ENCODE results near the gene CLPTM1L.

The CLPTM1L gene

DNA sequence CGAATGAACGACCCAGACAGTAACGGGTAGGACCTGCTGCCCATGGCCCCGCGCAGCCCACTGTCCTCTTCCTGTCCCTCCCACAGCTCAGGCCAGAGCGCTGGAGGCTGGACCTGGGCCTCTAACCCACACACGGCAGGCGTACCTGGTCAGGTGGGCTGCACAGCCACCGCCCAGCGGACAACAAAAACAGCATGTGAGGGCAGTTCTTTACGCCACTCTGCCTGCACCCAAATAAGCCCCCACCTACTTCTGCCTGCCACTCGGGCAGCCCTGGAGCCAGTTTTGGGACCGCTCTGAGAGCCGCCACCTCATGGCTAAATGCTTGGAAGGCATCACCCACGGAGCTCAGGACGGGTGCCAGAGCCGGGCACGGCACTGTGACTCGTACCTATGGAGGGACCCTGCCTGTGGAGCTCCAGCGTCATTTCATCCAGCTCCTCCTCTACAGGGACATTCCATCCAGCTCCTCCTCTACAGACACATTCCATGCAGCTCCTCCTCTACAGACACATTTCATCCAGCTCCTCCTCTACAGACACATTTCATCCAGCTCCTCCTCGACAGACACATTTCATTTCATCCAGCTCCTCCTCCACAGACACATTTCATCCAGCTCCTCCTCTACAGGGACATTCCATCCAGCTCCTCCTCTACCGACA, 18.9 kb downstream of the CLPTM1L start:
- no peak for DNase-seq

DNA sequence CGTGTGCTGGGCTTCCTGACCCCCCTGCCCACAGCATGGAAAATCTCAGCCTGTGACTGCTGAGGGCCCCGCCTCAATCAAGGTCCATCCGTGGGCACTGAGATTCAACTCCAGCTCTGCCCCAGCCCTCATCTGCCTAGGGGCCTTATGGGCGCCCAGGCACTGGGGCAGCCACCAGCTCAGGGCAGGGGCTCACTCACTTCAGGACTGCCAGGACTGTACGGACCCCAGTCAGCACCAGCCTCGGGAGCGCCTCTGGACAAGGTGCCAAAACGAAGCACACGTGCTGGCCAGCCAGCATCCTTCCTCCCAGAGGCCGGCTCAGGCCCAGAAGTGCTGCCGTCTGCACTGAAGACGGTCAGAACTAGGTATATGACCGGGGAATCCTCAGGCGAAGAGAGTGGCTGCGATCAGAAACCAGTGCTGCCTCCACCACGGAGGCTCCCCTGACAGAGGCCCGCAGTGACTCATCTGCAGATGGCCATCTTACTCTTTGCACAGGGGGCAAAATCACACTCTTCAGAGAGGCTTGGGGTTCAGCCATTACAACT, 19.6 kb downstream of the CLPTM1L start:
- DNase-seq = no peak

GRCh38 chr5:1324719-1325190, 20.1 kb downstream of the CLPTM1L start:
- no peak for DNase-seq

GRCh38 chr5:1324301-1324700, 20.6 kb downstream of the CLPTM1L start:
- no peak for DNase-seq

DNA sequence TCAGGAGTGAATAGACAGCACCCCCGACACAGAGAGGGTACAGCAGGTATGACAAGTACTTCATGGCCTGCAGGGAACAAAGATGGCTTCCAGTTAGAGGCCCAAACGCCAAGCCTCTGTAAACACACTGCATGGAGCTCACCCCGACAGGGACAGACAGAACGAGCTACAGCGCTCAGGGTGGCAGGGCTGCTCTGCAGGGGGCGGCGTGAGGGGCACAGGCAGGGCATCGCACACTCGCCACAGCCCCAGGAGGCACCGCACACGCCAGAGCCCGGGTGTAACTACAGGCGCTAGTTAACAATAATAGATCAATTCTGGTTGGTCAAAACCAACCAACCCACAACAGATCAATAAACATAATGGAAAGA, 21.1 kb downstream of the CLPTM1L start:
- no peak for DNase-seq

GRCh38 chr5:1322955-1323802, 21.7 kb downstream of the CLPTM1L start:
- no peak for DNase-seq

- no peak for DNase-seq
Measured at GRCh38 chr5:1322036-1322900, 22.6 kb downstream of the CLPTM1L start.

DNA sequence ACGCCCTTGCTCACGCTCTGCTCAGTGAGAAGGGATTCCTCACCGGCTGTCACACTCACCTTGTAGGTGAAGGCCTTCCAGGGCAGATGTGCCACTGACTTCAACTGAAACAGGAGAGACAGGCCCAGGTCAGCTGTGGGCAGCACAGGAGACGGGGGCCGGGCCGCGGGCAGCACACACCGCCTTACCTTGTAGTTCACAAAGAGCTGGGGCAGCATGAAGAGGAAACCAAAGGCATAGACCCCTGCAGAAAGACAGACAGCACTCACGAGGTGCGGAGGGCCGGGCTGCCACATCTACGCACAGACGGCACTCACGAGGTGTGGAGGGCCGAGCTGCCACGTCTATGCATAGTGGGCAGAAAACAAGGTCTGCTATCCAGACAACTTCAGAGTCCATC, 23.3 kb downstream of the CLPTM1L start:
- DNase-seq = no peak

DNA sequence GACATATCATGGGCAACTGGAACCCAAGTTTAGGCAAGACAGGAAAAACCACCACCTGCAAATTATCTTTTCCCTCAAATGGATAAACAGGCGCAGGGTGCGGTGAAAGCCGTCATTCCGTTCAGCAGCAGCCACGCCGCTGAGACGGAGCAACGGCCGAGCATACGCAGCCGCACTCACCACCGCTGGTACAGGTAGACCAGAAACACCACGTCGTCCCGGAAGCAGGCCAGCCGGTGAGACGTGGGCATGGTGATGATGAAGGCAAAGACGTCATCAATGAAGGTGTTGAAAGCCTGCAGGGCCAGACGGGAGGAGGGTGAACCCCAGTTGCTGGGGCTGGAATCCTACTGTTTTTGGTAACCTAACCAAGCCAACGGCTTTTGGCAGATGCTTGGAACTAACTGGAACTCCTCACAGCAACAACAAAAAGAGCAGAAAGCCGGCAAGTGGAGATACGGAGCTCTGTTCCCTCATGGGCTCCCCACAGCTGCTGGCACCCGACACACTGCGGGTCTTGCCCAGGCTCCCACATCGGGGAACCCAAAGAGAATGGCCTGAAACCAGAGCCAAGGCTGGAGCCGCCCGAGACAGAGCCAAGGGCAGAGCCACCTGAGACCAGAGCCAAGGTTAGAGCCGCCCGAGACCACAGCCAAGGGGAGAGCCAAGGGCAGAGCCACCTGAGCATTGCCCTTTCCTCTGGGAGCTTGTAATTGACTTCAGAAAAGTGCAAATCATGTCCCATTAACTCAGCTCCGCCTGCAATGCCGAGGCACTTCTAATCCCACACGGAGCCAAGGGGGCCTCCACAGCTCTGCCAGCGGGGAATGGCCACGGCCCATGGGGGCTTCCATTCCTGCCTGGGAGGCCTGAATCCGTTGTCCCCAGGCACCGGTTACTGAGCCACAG, 24.2 kb downstream of the CLPTM1L start:
- no peak for DNase-seq

- no peak for DNase-seq
Measured at GRCh38 chr5:1319436-1320256, 25.3 kb downstream of the CLPTM1L start.

- no peak for DNase-seq
Measured at GRCh38 chr5:1318659-1319251, 26.1 kb downstream of the CLPTM1L start.

DNA sequence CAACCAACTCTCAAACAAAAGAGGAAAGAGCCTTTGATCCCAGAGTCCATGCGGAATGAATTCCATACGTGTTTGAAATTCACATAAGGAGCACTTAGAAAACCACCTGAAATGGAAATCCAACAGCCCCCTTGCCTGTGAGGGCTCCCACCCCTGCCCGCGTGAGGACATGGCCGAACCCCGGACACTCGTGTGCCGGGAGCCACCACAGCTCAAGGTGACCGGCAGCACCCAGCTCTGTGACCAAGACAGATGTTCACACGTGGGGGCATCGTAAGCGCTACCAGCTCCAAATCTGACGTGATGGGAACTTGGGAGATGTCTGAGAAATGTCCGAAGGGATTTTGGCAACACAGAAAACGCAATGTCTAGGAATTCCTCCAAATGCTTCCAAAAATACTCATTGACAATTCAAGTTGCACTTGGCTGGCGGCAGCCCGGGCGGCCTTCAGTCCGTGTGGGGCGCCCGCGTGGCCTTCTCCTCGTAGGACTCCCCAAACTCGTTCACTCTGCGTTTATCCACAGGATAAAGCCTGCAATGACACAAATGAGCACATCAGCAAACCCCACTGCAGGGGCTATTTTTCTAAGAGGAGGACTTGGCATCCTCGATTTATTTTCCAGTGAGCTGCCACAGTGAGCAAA, 26.9 kb downstream of the CLPTM1L start:
- DNase-seq = no peak

GRCh38 chr5:1316588-1317340, 28.1 kb downstream of the CLPTM1L start:
- DNase-seq = no peak

DNA sequence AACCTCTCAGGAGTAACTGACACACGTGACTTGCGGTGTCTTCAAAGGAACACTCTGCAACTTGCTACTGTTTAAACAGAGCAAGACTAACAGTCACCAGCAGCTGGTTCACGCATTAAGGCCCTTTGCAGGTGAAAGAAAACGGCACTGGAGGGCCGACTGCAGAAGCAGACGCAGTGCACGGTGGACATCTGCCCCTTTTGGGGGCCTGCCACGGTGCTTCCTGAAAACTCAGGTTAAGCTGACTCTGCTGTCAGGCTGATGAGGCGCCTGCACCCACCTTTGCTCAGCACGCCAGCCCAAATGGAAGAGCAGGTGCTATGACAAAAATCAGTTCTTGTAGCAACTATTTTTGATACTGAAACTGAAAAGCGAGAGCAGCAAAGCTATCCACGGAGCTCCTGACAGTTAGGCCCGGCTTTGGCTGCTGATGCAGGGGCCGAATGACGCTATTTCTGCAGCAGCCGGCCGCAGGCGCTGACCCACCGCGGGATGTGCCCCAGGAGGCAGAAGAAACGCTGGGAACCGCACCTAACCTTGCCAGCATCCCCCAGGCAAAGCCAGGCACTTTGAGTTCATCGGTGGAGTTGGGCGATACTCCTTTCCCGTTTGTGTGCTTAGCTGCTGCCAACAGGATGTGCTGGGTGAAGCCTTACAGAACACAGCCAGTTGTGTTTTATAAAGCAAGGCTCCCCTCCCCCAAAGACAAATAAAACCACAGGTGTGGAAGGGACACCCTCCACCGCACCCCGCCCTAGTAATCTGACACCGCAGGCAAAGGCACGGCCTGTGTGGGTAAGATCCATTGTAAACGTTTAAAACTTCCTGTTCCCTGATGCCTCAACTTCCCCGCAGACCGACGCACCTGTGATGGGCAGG, 29.0 kb downstream of the CLPTM1L start:
- peak; percentile 53 for DNase-seq

GRCh38 chr5:1315018-1315708, 29.7 kb downstream of the CLPTM1L start:
- no peak for DNase-seq

DNA sequence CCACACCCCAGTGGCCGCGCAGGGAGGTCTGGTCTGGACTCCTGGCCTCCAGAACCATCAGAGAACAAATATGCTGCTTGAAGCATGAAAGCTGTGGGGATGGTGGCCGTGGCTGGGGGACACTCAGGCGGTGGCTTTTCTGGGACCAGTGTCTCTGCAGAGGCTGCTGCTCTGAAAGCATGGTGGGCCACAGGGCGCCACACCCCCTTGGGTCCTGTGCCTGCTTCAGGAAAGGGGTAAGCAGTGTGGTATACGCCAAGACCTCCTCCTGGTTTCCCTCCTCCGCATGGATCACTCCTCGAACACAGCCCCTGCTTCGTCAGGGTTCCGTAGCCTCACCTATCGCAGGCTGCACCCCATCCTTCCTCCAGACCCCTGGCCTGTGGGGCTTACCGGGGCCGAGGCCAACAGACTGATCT, 30.3 kb downstream of the CLPTM1L start:
- DNase-seq = no peak

DNA sequence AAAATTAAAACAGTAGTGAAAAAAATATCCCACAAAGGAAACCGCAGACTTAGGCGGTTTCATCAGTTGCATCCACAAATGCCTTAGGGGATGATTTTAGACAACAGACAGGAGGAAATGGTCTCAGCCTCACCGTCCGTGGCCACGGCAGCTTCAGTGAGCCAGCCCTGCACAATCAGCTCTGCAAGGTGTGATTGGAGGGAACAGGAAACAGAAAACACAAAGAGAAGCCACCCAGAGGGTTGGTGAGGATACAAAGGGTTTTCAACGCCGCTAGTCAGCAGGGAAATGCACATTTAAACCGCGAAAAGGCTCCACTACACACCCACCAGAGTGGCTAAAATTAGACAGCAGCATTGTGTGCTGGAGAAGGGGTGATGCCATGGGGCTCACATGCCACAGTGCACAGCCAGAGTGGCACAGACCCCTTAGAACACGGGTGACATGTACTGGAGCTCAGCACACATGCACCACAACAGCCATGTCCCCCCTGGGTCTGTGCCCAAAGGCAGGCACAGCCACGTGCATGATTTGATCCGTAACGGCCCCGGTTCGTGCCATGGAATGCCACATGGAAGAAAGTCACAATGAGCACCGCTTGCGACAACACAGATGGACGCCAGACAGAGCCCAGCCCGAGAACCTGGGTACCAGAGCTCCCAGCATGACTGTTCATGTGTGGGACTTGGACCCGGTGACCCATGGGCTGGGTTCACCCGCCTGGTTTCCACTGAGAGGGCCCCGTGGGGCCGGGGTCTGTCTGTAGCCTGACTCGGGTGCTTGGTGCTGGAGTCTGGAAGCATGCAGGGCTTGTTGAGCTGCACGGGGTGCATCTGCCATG, 31.7 kb downstream of the CLPTM1L start:
- peak; percentile 50 for DNase-seq
